Adrenal gland (tissue), 5 donors: ENCODE results near the gene MAP3K14.

Source experiments
- CTCF ChIP-seq, 6 experiments: fragments of 450-650 bp in 4 of 6; fragments of 200-600 bp in 2 of 6; sonication (generic) in 1 of 6; IDR thresholded peaks; 1 replicate in 5 of 6; 2 replicates in 1 of 6; pipeline versions ENCODE4 v1.5.1 to v1.8.0; 2016 to 2021; ENCODE audit warnings: antibody characterized with exemption in 6 of 6, mild to moderate bottlenecking in 2 of 6, moderate library complexity in 1 of 6
- POLR2A ChIP-seq, 2 donors: fragments of 450-650 bp; IDR thresholded peaks; one replicate each; pipeline ENCODE4 v1.6.1; 2017; ENCODE audit warnings: antibody characterized with exemption in 2 of 2, mild to moderate bottlenecking in 2 of 2, moderate library complexity in 1 of 2
- donor health status: DM: no; HTN: no; CAD: no.

- no peak for TF ChIP-seq CTCF (IDR thresholded peaks at IDR 0.05)
- no peak for TF ChIP-seq POLR2A (IDR thresholded peaks at IDR 0.05)
Measured at GRCh38 chr17:45251931-45252330, 64.9 kb downstream of the MAP3K14 start.
